Activated CD4-positive, alpha-beta T cell treated with anti-CD3 and anti-CD28 coated beads, Interleukin-2, Interleukin-6, amounts not matched to agents 100 ng/mL and 50 ng/mL, durations not matched to agents 16 hours and 8 hours (primary cell): ENCODE measurements around the gene FAM200A.
"Not testable (repeated sequence)": the region's sequence is repeated elsewhere in the genome, so short reads cannot be mapped to it uniquely, and the experiment has no call there.

Experiments
- DNase-seq: peaks from one replicate; pipeline ENCODE4 v3.0.0-alpha.2; 2020

Gene FAM200A

GRCh38 chr7:99551767-99552463 is at the start of gene FAM200A:
Gene FAM200A (minus strand): TSS chr7:99552114. CDS start chr7:99548407, 3,707 bp downstream.
- peak; percentile 89 for DNase-seq

- no peak for DNase-seq
These were observed 47.9 kb upstream of the FAM200A start for GRCh38 chr7:99599836-99600235.

DNA sequence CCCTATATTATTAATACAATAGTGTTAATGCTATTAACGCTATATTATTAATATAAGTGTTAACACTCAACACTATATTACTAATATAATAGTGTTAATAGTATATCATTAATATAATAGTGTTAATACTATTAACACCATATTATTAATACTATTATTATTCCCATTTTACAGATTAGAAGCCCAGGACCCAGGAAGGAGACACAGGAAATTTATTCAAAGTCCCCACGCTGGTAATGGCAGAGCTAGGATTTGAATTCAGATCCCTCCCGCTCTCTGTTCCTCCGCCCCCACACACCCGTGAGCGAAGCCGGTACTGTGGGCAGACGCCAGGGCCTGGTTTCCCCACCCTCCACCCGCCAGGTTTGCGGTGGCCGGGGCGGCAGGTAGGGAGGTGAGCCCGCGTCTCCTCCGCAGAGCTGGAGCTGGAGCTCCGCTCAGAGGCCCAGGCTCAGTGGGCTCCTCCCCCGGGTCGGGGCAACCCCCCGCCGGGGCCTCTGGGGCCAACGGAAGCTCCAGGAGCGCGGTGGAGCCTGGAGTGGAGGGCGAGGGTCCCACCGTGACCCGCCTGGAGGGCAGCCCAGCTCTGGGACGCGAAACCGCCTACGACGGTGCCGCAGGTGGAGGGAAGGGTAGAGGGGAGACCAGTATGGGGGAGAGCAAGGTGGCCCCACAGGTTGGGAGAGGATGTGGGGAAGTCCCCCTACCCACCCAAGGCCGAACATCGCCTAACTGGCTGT is 46.0 kb upstream of the FAM200A start, which contains the start of gene TMEM225B:
TSS of gene TMEM225B (plus strand) at position 506 of the 740 bp plus-strand sequence. CDS start 6,122 bp downstream, outside the sequence.
- DNase-seq: no peak

GRCh38 chr7:99596408-99596955 is 44.6 kb upstream of the FAM200A start:
- DNase-seq: no peak

DNA sequence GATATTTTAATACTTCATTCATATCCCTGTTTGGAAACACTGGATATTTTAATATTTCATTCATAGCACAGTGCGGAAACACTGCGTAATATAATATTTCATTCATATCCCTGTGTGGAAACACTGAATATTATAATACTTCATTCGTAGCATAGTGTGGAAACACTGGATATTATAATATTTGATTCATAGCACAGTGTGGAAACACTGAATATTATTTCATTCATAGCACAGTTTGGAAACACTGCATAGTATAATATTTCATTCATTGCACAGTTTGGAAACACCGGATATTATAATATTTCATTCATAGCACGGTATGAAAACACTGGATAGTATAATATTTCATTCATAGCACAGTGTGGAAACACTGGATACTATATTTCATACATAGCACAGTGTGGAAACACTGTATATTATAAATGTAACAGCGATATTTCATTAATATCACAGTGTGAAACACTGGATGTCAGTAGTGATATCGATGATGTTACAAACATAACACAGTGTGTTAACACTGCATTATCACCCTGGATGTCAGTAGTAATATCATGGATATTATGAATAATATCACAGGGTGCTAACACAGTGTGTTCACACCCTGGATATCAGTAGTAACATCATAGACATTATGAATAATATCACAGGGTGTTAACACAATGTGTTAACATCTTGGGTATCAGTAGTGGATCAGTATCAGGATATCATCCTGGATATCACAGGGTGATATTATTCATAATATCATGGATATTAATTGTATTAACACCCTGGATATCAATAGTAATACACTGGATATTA is 43.2 kb upstream of the FAM200A start:
- no peak for DNase-seq

DNA sequence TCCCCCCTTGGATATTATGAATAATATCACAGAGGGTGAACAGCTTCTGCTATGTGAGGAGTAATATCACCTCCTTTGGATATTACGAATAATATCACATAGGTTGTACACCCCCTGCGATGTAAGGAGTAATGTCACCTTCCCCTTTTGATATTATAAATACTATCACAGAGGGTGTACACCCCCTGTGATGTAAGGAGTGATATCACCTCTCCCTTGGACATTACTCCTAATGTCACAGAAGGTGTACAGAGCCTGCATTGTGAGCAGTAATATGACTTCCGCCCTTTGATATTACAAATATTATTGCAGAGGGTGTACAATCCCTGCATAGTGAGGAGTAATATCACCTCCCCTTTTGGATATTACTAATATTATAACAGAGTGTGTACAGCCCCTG is 37.0 kb upstream of the FAM200A start:
- DNase-seq: no peak

GRCh38 chr7:99580778-99581332 is 28.9 kb upstream of the FAM200A start:
- DNase-seq: not testable (repeated sequence)

- DNase-seq: peak; percentile 41
These were observed 28.3 kb upstream of the FAM200A start for GRCh38 chr7:99579956-99580777.

GRCh38 chr7:99579281-99579955 is 27.5 kb upstream of the FAM200A start:
- no peak for DNase-seq

DNA sequence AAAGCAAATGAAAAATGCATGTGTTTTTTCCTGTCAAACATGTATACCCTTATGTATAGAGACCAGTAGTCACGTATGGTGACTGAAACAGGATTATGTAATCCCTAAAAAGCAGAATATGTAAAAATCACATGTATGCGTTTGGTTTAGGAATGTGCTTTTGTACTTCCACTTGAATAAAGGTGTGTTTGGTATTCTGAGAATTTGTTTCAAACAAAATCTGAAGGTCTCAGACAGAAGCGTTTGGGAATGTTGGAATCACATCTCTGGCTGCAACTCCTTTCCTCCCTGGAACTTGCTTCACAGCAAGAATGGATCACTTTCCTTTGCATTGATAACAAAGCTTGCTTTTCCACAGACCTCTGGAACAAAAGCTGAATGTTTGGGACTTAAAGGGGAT is 24.3 kb upstream of the FAM200A start:
- no peak for DNase-seq

DNA sequence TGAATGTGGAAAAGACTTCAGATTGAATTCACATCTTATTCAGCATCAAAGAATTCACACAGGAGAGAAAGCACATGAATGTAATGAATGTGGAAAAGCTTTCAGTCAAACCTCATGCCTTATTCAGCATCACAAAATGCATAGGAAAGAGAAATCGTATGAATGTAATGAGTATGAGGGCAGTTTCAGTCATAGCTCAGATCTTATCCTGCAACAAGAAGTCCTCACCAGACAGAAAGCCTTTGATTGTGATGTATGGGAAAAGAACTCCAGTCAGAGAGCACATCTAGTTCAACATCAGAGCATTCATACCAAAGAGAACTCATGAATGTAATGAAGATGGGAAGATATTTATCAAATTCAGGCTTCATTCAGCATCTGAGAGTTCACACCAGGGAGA is 21.3 kb upstream of the FAM200A start:
- DNase-seq: no peak

DNA sequence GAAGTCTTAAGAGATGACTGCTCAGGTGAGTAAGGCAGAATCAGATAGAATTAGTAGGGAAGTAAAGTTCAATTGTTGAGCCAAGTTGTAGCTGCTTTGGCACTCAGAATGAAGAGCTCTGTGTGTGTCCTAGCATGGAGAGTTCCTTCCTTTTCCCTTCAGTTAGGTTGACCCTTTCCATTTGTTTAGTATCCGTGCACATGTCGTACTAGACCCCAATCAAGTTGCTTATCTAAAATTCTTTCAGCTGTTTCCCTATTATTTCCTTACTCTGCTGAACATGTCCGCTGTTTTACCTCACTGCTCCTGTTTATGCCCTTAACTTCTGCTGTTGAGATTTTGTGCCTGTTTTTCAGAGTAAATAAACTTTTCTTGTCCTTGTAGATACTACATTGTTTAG is 19.9 kb upstream of the FAM200A start:
- DNase-seq: no peak

GRCh38 chr7:99568770-99569169 is 16.9 kb upstream of the FAM200A start:
- DNase-seq: not testable (repeated sequence)

- no peak for DNase-seq
These were observed 11.7 kb upstream of the FAM200A start for GRCh38 chr7:99563650-99564049.

- DNase-seq: peak; percentile 70
These were observed 10.9 kb upstream of the FAM200A start for GRCh38 chr7:99562832-99563231.

DNA sequence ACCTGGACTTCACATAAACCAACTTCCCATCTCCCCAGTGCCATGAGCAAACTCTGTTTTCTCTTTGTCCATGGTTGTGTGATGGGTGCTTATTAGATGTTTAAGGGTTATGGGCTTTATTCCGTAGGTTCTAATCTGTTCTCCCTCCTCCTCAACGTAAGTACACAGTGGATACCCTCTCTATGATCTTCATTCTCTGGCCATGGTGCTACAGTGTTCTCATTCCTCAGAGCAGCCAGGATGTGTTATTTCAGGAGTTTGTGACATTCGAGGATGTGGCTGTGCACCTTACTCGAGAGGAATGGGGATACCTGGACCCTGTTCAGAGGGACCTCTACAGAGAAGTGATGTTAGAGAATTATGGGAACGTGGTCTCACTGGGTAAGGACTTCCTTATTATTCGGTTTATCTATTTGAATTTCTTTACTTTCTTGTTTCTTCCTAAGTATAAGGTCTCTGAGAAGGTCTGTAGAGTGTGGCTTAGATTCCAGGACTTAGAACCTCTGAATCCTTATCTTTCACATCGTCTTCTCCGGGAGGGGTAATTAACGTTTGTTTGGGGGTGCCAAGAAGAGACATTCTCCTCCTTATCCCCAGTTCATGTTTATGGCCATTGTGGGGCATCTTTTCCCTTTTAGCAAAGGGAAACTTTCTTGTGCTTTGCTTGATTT is 10.3 kb upstream of the FAM200A start:
- no peak for DNase-seq

GRCh38 chr7:99561737-99562051 is 9.8 kb upstream of the FAM200A start:
- DNase-seq: no peak

DNA sequence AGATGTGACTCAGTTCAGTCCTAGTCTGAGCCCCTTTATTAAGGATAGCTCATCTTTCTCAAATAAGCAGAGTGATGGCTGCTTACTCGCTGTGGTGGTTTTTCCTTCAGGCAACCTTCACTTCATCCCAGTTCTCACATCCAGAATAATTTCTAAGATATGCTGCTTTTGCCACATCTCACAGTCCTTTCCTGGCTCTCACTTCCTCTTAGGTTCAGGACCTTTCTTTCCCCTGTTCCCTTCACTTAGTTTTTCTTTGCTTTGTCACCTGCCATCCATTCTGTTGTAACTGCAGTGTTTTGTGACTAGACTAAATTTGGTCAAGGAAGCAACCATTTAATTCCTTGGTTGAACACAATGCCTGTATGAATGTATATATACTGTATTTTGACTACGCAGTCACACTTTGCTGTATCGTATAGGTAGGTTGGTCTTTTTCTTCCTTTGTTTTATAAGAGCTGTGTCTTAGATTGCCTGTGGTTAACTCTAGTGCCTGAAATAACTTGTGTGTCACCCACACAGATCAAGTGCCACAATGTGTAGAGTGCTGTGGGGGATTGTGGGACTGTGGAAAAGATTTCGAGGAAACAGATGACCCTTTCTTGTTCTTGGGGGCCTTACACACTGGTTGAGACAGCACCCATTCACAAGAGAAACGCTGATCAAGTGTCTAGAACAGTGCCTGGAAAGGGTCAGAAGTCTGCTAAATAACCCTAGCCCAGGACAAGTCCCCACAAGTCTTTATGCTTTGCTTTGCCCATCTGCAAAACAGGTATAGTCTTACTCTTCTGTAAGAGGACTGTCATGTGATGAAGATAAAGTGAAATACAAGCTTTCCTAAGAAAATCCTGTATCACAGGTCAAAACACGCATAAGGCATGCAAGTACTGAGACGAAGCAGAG is 9.2 kb upstream of the FAM200A start:
- no peak for DNase-seq

GRCh38 chr7:99559175-99559915 is 7.4 kb upstream of the FAM200A start:
- DNase-seq: no peak
